ENCODE measurements around the gene DNAH11.

GRCh38 chr7:21568762-21569161, 25.9 kb downstream of the DNAH11 start:
- no peak for TF ChIP-seq CTCF (IDR thresholded peaks at IDR 0.05; ENCODE audit: insufficient read depth, low read length)
- TF ChIP-seq GABPA (IDR thresholded peaks at IDR 0.05; ENCODE audit: low read depth) = no peak
- no peak for TF ChIP-seq POLR2AphosphoS5 (IDR thresholded peaks at IDR 0.05; ENCODE audit: low read depth)
